ENCODE measurements around the gene ENDOU.

The ENDOU gene

GRCh38 chr12:47740606-47741339 lies 15.5 kb upstream of the ENDOU start:
- no peak for TF ChIP-seq CTCF (IDR thresholded peaks at IDR 0.05; ENCODE audit: borderline replicate concordance, control extremely low read depth, extremely low read depth, insufficient read depth, missing control alignments)
- in situ Hi-C loops (cut with MboI; ENCODE audit: low sequenced_read_pairs, unreplicated experiment), result no loop called here
- DNase-seq (ENCODE audit: low spot score), result no peak

- TF ChIP-seq CTCF (IDR thresholded peaks at IDR 0.05; ENCODE audit: borderline replicate concordance, control extremely low read depth, extremely low read depth, insufficient read depth, missing control alignments), result no peak
- in situ Hi-C loops (cut with MboI; ENCODE audit: low sequenced_read_pairs, unreplicated experiment), result loop anchor here (10.0 kb wide), 1 partner anchor 95 kb away; no protein-coding TSS in a partner anchor
- DNase-seq (ENCODE audit: low spot score), result peak; percentile 82
These were observed 14.7 kb upstream of the ENDOU start for GRCh38 chr12:47739979-47740378.

GRCh38 chr12:47739297-47739696 lies 14.0 kb upstream of the ENDOU start:
- in situ Hi-C loops (cut with MboI; ENCODE audit: low sequenced_read_pairs, unreplicated experiment), result loop anchor here (10.0 kb wide), 1 partner anchor 96 kb away; no protein-coding TSS in a partner anchor
- no peak for DNase-seq (ENCODE audit: low spot score)

GRCh38 chr12:47737936-47738594 lies 12.8 kb upstream of the ENDOU start:
- no peak for TF ChIP-seq CTCF (IDR thresholded peaks at IDR 0.05; ENCODE audit: borderline replicate concordance, control extremely low read depth, extremely low read depth, insufficient read depth, missing control alignments)
- in situ Hi-C loops (cut with MboI; ENCODE audit: low sequenced_read_pairs, unreplicated experiment), result loop anchor here (10.0 kb wide), 1 partner anchor 97 kb away; no protein-coding TSS in a partner anchor
- no peak for DNase-seq (ENCODE audit: low spot score)

More at GRCh38 chr12:47739297-47739696, 14.0 kb upstream of the ENDOU start:
- TF ChIP-seq CTCF (IDR thresholded peaks at IDR 0.05; ENCODE audit: borderline replicate concordance, control extremely low read depth, extremely low read depth, insufficient read depth, missing control alignments), result no peak

- TF ChIP-seq CTCF (IDR thresholded peaks at IDR 0.05; ENCODE audit: borderline replicate concordance, control extremely low read depth, extremely low read depth, insufficient read depth, missing control alignments), result no peak
- in situ Hi-C loops (cut with MboI; ENCODE audit: low sequenced_read_pairs, unreplicated experiment), result loop anchor here (10.0 kb wide), 1 partner anchor 98 kb away; no protein-coding TSS in a partner anchor
- no peak for DNase-seq (ENCODE audit: low spot score)
These were observed 11.8 kb upstream of the ENDOU start for GRCh38 chr12:47736877-47737676.

- DNase-seq (ENCODE audit: low spot score), result no peak
- in situ Hi-C loops (cut with MboI; ENCODE audit: low sequenced_read_pairs, unreplicated experiment), result loop anchor here (10.0 kb wide), 1 partner anchor 99 kb away; no protein-coding TSS in a partner anchor
- TF ChIP-seq CTCF (IDR thresholded peaks at IDR 0.05; ENCODE audit: borderline replicate concordance, control extremely low read depth, extremely low read depth, insufficient read depth, missing control alignments), result no peak
These were observed 10.9 kb upstream of the ENDOU start for GRCh38 chr12:47736216-47736615.

Measured in GM13976 (cell line).